Activated CD8-positive, alpha-beta T cell treated with anti-CD3 and anti-CD28 coated beads for 36 hours (primary cell): ENCODE data around the gene SIRT4. TPM values are rescaled to one million over a fixed set of nuclear protein-coding genes. Genes with fewer than 3 reads are reported as not detected.
A peak's percentile ranks its signal among the peaks of the same experiment; 100 is the strongest.

Experiments used
- ATAC-seq: fragments of 200-7000 bp; cut with Tn5 transposase; one replicate; pipeline ENCODE4 v1.10.0; 2021; ENCODE audit warnings: mild to moderate bottlenecking, moderate library complexity
- CTCF ChIA-PET: fragments of 350-600 bp; sonication (Branson Sonifier 250); formaldehyde crosslinking; loops from one replicate; lab custom pipeline; 2021; ENCODE audit warnings: antibody characterized with exemption; lab: Charles Lee
- POLR2A ChIA-PET: fragments of 350-600 bp; sonication (Branson Sonifier 250); formaldehyde crosslinking; loops from one replicate; lab custom pipeline; 2021; ENCODE audit warnings: antibody characterized with exemption; lab: Charles Lee
- DNase-seq: peaks from one replicate; pipeline ENCODE4 v3.0.0-alpha.2; 2020
- H3K27ac Mint-ChIP-seq: one replicate; pipeline ENCODE4 v1.8.0; 2021; ENCODE audit warnings: mild to moderate bottlenecking, mixed read lengths
- H3K27me3 Mint-ChIP-seq: one replicate; pipeline ENCODE4 v1.8.0; 2021; ENCODE audit warnings: mixed read lengths
- H3K36me3 Mint-ChIP-seq: one replicate; pipeline ENCODE4 v1.8.0; 2021; ENCODE audit warnings: low read depth, mixed read lengths
- H3K4me1 Mint-ChIP-seq: one replicate; pipeline ENCODE4 v1.8.0; 2021; ENCODE audit warnings: low read depth, mixed read lengths
- H3K4me3 Mint-ChIP-seq: one replicate; pipeline ENCODE4 v1.8.0; 2021; ENCODE audit warnings: mild to moderate bottlenecking, moderate library complexity, mixed read lengths
- H3K9me3 Mint-ChIP-seq: one replicate; pipeline ENCODE4 v1.8.0; 2021; ENCODE audit warnings: mixed read lengths
- intact Hi-C: fragments of 100-400 bp; cut with micrococcal nuclease; formaldehyde crosslinking; loops from one replicate; pipeline ENCODE4 v1.10.0; 2022
- total RNA-seq, 2 experiments: library from RNA; stranded (reverse); gene quantifications; one replicate each; pipeline ENCODE4 v1.2.3, GENCODE V29; 2021
- TF ChIP-seq, protein P1 (sequence below): fragments of 200-600 bp; IDR thresholded peaks from one replicate; pipeline ENCODE4 v1.8.0; 2022; ENCODE audit warnings: antibody characterized with exemption, mild to moderate bottlenecking

SIRT4 gene
- total RNA-seq, 2 experiments from 2014 or later, result 2.7 to 3.3 TPM

GRCh38 chr12:120359128-120359527, 57.0 kb downstream of the SIRT4 start:
- DNase-seq, result no peak
- no peak overlapping the region for H3K4me3 Mint-ChIP-seq
- H3K9me3 Mint-ChIP-seq, result no peaks in the 10 kb centered on the region
- ChIA-PET POLR2A (no interaction called here), CTCF (interaction anchor here (0.8 kb wide), 1 partner anchor 9 kb away, joined by 4 read pairs; no protein-coding TSS in a partner anchor)
- H3K27me3 Mint-ChIP-seq, result peaks cover 36% of the 10 kb centered on the region
- ATAC-seq, result no peak
- peaks cover 1% of the 10 kb centered on the region for H3K4me1 Mint-ChIP-seq
- TF ChIP-seq, protein P1, sequence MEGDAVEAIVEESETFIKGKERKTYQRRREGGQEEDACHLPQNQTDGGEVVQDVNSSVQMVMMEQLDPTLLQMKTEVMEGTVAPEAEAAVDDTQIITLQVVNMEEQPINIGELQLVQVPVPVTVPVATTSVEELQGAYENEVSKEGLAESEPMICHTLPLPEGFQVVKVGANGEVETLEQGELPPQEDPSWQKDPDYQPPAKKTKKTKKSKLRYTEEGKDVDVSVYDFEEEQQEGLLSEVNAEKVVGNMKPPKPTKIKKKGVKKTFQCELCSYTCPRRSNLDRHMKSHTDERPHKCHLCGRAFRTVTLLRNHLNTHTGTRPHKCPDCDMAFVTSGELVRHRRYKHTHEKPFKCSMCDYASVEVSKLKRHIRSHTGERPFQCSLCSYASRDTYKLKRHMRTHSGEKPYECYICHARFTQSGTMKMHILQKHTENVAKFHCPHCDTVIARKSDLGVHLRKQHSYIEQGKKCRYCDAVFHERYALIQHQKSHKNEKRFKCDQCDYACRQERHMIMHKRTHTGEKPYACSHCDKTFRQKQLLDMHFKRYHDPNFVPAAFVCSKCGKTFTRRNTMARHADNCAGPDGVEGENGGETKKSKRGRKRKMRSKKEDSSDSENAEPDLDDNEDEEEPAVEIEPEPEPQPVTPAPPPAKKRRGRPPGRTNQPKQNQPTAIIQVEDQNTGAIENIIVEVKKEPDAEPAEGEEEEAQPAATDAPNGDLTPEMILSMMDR, result no peak
- intact Hi-C loops, result no loop called here
- no peak overlapping the region for H3K27ac Mint-ChIP-seq
- no peaks in the 10 kb centered on the region for H3K36me3 Mint-ChIP-seq

GRCh38 chr12:120361506-120362208, 59.5 kb downstream of the SIRT4 start:
- H3K36me3 Mint-ChIP-seq, result no peaks in the 10 kb centered on the region

More at GRCh38 chr12:120361506-120362208, 59.5 kb downstream of the SIRT4 start:
- intact Hi-C loops, result no loop called here
- no peak overlapping the region for H3K4me3 Mint-ChIP-seq
- peaks cover 50% of the 10 kb centered on the region for H3K27me3 Mint-ChIP-seq
- H3K9me3 Mint-ChIP-seq, result no peaks in the 10 kb centered on the region
- DNase-seq (peak; percentile 59), ATAC-seq (peak; percentile 50)
- no peaks in the 10 kb centered on the region for H3K4me1 Mint-ChIP-seq
- ChIA-PET CTCF (interaction anchor here (1.5 kb wide), 1 partner anchor 68 kb away, joined by 4 read pairs; no protein-coding TSS in a partner anchor), POLR2A (no interaction called here)
- H3K27ac Mint-ChIP-seq, result no peak overlapping the region
- TF ChIP-seq, protein P1, result no peak

Other genes starting within 250 kb of the SIRT4 start
- gene RAB35, start 185.6 kb upstream of the SIRT4 start, total RNA-seq, result 10 to 100 TPM; 38.2 to 41.5 TPM
- gene GCN1, start 107.6 kb upstream of the SIRT4 start, total RNA-seq, result 100 to 1,000 TPM; 130 to 137 TPM
- 1,000 to 10,000 TPM; 4,421 to 4,585 TPM for gene RPLP0, start 101.2 kb upstream of the SIRT4 start, total RNA-seq
- 10 to 100 TPM; 40.2 to 45.3 TPM for gene PXN, start 36.6 kb upstream of the SIRT4 start, total RNA-seq
- gene RNU4-2, start 10.4 kb upstream of the SIRT4 start, total RNA-seq, result 1,000 to 10,000 TPM in 1 of 2 experiments, 100 to 1,000 TPM in 1; 923 to 1,303 TPM
- gene RNU4-1, start 9.1 kb upstream of the SIRT4 start, total RNA-seq, result 1,000 to 10,000 TPM in 1 of 2 experiments, 100 to 1,000 TPM in 1; 692 to 1,025 TPM
- under 1 TPM in 1 of 2 experiments, not detected in 1; 0.99 TPM for gene PLA2G1B, start 25.5 kb downstream of the SIRT4 start, total RNA-seq
- gene MSI1, start 66.8 kb downstream of the SIRT4 start, total RNA-seq, result under 1 TPM; 0.78 to 0.90 TPM
- 100 to 1,000 TPM; 396 to 406 TPM for gene COX6A1, start 135.8 kb downstream of the SIRT4 start, total RNA-seq
- 10 to 100 TPM; 43.1 to 45.1 TPM for gene TRIAP1, start 144.1 kb downstream of the SIRT4 start, total RNA-seq
- gene GATC, start 144.1 kb downstream of the SIRT4 start, total RNA-seq, result 10 to 100 TPM; 32.2 to 39.3 TPM
- 100 to 1,000 TPM; 225 to 236 TPM for gene SRSF9, start 167.4 kb downstream of the SIRT4 start, total RNA-seq
- gene DYNLL1, start 193.8 kb downstream of the SIRT4 start, total RNA-seq, result 100 to 1,000 TPM; 126 to 137 TPM
- 10 to 100 TPM; 34.4 to 35.5 TPM for gene COQ5, start 226.8 kb downstream of the SIRT4 start, total RNA-seq
- 100 to 1,000 TPM; 155 to 159 TPM for gene RNF10, start 232.0 kb downstream of the SIRT4 start, total RNA-seq